Kidney (tissue), 14 donors: ENCODE results near the gene CXCR5. TPM values are rescaled to one million over a fixed set of nuclear protein-coding genes. Genes with fewer than 3 reads are reported as not detected.

Experiments used
- DNase-seq, 5 donors: peaks; one replicate each; pipeline ENCODE4 v3.0.0-alpha.2; 2013 to 2020
- FAIRE-seq: peaks from 2 replicates; lab custom pipeline; 2012; peaks lifted over from hg19 to GRCh38; lab: Jason Lieb, UNC
- H3K27ac ChIP-seq, 2 donors: one replicate each; pipeline ENCODE4 v1.7.0; 2013; ENCODE audit warnings: low read depth in 2 of 2, low read length in 2 of 2, inconsistent platforms in 1 of 2
- H3K27me3 ChIP-seq: one replicate; pipeline ENCODE4 v1.7.1; 2013; ENCODE audit warnings: low read length, inconsistent platforms; ENCODE audit not compliant: control insufficient read depth, insufficient read depth
- H3K36me3 ChIP-seq, 3 donors: one replicate each; pipeline versions ENCODE4 v1.7.0 to v1.7.1; 2013; ENCODE audit warnings: low read length in 3 of 3, control low read depth in 1 of 3, inconsistent platforms in 1 of 3; ENCODE audit not compliant: insufficient read depth in 3 of 3, control insufficient read depth in 2 of 3
- H3K4me1 ChIP-seq, 3 donors: one replicate each; pipeline versions ENCODE4 v1.7.0 to v1.7.1; 2013; ENCODE audit warnings: low read length in 3 of 3, inconsistent platforms in 1 of 3, low read depth in 1 of 3; ENCODE audit not compliant: control insufficient read depth in 2 of 3, insufficient read depth in 2 of 3
- H3K4me3 ChIP-seq, 3 donors: one replicate each; pipeline versions ENCODE4 v1.7.0 to v1.8.1; 2013; ENCODE audit warnings: low read length in 3 of 3, control low read depth in 1 of 3, inconsistent platforms in 1 of 3
- H3K9ac ChIP-seq, 3 donors: one replicate each; pipeline versions ENCODE4 v1.7.0 to v1.7.1; 2013; ENCODE audit warnings: low read length in 3 of 3, control low read depth in 1 of 3, inconsistent platforms in 1 of 3
- H3K9me3 ChIP-seq, 3 donors: one replicate each; pipeline versions ENCODE4 v1.7.0 to v1.7.1; 2013; ENCODE audit warnings: low read length in 3 of 3, control low read depth in 1 of 3, inconsistent platforms in 1 of 3; ENCODE audit not compliant: control insufficient read depth in 2 of 3, insufficient read depth in 1 of 3
- intact Hi-C: fragments of 100-400 bp; cut with DNase I; formaldehyde crosslinking; loops from one replicate; pipeline ENCODE4 v1.11.1; 2022
- polyA plus RNA-seq: library from polyadenylated mRNA; stranded (reverse); fragments of 350-450 nt; fragmentation: Illumina TruSeq; extraction: RNeasy Lipid Tissue Mini Kit (QIAGEN cat#74804); gene quantifications from one replicate; pipeline ENCODE4 v1.2.3, GENCODE V29; 2014; ENCODE audit warnings: low read depth, low replicate concordance; ENCODE audit not compliant: insufficient read depth
- total RNA-seq: library from RNA; stranded (reverse); fragmentation: NEBNext Ultra II Directional; extraction: Animal tissue kit (Norgen Biotek cat#: 25700); gene quantifications from one replicate; pipeline ENCODE4 v1.2.1, GENCODE V29; 2021
- TF ChIP-seq, protein P1 (sequence below): IDR thresholded peaks from 3 replicates; pipeline ENCODE4 v1.5.1; 2012; ENCODE audit warnings: mild to moderate bottlenecking, moderate library complexity, borderline replicate concordance; ENCODE audit not compliant: insufficient read depth; ENCODE audit errors: extremely low read depth
- donor health status: control.
- donor health status: control.
- donor health status: control.
- donor health status: control.
- donor health status: control.
- donor health status: DM: yes; HTN: yes; CAD: no.
- donor health status: Normal renal cell carcinoma (clear cell type).

Gene CXCR5
- total and polyA plus RNA-seq, 2 donors from 2014 or later: 1.1 TPM; not detected in 1

DNA sequence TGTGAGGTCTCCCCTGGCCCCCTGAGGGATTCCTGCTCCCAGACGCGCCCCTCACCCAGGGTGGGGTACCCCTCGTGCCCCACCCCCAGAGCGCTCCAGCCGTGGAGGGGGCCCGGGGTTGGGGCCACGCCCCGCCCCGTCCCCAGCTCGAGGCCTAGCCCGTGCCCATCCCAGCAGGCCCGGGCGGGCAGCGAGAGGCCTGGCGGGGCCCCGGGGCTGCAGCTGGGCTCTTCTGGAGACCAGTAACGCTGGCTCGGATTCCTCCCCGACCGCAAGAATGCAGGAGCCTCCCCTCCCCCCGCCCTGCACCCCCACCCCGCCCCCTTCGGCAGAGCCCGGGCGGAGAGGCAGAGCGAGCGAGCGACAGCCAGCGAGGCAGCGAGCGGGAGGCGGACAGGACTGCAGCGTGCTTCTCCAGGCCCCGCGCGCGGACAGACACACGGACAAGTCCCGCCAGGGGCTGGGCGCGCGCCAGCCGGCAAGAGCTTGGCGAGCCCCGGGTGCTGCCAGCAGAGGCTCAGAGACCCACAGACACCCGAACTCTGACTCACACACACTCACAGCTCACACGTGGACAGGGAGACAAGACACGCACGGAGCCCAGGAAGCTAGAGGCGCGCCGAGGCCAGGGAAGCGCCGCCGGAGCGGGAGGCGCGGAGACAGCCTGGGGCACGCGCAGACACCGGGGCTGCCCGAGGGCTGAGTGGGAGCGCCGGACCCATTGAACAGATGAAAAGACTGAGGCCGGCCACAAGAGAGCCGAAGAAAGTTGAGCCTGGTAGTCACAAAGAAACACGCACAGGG lies 26.8 kb downstream of the CXCR5 start:
- Histone ChIP-seq H3K9me3 (no peaks in the 10 kb centered on the region), H3K4me3 (peak overlapping the region in 1 of 3 donors; percentile 54), H3K27ac (peak overlapping the region; percentile 92 to 93), H3K36me3 (peaks cover 0 to 19% (median 3%) of the 10 kb centered on the region in 3 donors), H3K9ac (peak overlapping the region in 1 of 3 donors; percentile 53), H3K4me1 (peaks cover 9 to 67% (median 62%) of the 10 kb centered on the region in 3 donors), H3K27me3 (no peaks in the 10 kb centered on the region)
- intact Hi-C loops: no loop called here
- TF ChIP-seq, protein P1, sequence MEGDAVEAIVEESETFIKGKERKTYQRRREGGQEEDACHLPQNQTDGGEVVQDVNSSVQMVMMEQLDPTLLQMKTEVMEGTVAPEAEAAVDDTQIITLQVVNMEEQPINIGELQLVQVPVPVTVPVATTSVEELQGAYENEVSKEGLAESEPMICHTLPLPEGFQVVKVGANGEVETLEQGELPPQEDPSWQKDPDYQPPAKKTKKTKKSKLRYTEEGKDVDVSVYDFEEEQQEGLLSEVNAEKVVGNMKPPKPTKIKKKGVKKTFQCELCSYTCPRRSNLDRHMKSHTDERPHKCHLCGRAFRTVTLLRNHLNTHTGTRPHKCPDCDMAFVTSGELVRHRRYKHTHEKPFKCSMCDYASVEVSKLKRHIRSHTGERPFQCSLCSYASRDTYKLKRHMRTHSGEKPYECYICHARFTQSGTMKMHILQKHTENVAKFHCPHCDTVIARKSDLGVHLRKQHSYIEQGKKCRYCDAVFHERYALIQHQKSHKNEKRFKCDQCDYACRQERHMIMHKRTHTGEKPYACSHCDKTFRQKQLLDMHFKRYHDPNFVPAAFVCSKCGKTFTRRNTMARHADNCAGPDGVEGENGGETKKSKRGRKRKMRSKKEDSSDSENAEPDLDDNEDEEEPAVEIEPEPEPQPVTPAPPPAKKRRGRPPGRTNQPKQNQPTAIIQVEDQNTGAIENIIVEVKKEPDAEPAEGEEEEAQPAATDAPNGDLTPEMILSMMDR: no peak
- DNase-seq: peak; percentile 85 to 96 (median 94)
- FAIRE-seq: no peak

DNA sequence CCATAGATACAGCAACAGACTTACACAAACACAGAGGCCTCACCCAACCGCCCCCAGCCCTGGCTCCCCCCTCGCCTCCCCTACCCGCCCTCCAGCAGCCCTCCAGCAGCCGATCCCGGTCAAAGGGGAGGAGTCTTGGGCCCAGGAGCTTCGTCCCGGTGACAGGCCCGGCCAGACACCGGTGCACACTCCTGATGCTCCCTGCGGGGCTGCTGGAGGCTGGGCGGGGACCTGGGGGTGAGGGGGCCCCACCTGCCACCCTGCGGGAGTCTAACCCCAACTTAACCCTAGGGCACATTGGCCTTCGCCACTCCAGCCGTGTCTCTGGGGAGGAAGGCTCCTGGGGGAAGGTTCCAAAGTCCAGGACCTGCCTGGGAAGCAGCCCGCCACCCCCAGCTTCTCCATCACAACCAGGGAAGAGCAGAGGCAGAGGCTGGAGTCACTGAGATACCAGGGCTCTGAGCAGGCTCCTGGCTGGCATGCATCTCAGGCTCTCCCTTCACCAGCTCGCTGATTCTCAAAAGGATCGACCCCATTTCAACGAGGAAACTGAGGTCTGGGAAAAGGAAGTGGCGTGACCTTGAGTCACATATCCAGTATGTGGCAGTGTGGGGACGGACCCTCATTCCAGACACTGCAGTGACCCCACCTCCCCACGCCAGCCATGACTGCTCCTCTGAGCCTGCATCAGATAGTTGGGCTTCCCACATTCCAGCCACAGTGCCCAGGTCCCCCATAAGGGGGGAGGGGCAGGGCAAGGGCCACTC lies 27.6 kb downstream of the CXCR5 start:
- H3K9ac ChIP-seq: peak overlapping the region in 2 of 3 donors; percentile 38 to 53
- peak in 4 of 5 donors; percentile 39 to 84 (median 70) for DNase-seq
- intact Hi-C loops: no loop called here

DNA sequence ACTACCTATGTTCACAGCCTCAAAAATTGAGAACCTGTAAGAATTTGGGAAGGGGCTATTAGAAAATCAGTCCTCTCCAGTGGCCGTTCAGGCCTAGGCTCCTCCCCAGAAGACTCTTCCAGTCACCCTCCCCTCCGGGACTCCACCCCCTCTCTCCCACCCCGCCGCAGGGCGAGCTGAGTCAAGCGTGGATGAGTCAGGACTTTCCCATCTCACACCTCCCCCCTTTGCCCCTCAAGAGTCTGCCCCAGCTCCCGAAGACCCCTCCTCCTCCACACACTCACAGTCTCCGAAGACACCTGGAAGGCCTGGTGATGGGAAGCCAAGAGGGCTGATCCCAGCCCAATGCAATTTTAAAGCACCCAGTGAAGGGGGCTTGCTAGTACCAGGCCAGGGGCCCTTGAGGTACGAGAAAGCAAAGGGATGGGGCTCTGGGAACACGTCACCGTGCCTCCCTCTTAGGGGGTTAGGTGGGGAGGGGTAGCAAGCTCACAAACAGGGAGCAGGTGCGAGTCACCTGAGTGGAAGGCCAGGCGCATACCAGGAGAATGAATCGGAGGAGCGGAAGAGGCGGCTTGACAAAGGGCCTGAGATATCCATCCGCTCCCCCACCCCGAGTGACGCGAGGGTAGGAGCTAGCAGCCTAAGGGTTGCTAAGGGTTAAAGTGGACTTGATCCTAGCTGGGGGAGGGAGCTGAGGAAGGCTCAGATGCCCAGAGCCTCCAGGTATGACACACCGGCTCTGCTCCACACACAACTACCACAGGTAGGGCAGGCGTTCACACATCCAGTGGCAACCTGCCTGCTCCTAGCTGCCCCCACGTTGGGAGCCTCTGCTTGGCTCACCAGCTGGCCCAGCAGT lies 28.4 kb downstream of the CXCR5 start:
- intact Hi-C loops: no loop called here
- Histone ChIP-seq H3K4me1 (peaks cover 9 to 80% (median 74%) of the 10 kb centered on the region in 3 donors), H3K36me3 (peaks cover 0 to 9% (median 0%) of the 10 kb centered on the region in 3 donors), H3K27ac (peak overlapping the region; percentile 86 to 92), H3K27me3 (no peaks in the 10 kb centered on the region), H3K4me3 (peak overlapping the region in 1 of 3 donors; percentile 35), H3K9ac (peak overlapping the region in 2 of 3 donors; percentile 34 to 53), H3K9me3 (no peaks in the 10 kb centered on the region)
- TF ChIP-seq, protein P1: no peak
- FAIRE-seq: no peak
- peak; percentile 82 to 95 (median 91) for DNase-seq

More for the DNA sequence above, 27.6 kb downstream of the CXCR5 start:
- Histone ChIP-seq H3K4me3 (peak overlapping the region in 1 of 3 donors; percentile 35), H3K27me3 (no peaks in the 10 kb centered on the region), H3K4me1 (peaks cover 9 to 75% (median 70%) of the 10 kb centered on the region in 3 donors), H3K27ac (peak overlapping the region; percentile 86 to 92), H3K36me3 (peaks cover 0 to 17% (median under 1%) of the 10 kb centered on the region in 3 donors), H3K9me3 (no peaks in the 10 kb centered on the region)
- FAIRE-seq: no peak
- TF ChIP-seq, protein P1: no peak
